NCI-H128 (cell line): ENCODE results near the gene DENND2D.

Experiments used
- DNase-seq: peaks from one replicate; lab custom pipeline; 2025; ENCODE audit not compliant: unreplicated experiment; lab: John Stamatoyannopoulos, UW

Gene DENND2D

GRCh38 chr1:111183308-111184069, 17.0 kb downstream of the DENND2D start:
- no peak for DNase-seq

GRCh38 chr1:111182052-111182451, 18.4 kb downstream of the DENND2D start:
- no peak for DNase-seq

- DNase-seq, result no peak
Observed at GRCh38 chr1:111179968-111180533, 20.4 kb downstream of the DENND2D start.

- DNase-seq, result no peak
Observed at GRCh38 chr1:111176678-111177077, 23.8 kb downstream of the DENND2D start.

GRCh38 chr1:111175349-111175748, 25.1 kb downstream of the DENND2D start:
- DNase-seq, result no peak

- no peak for DNase-seq
Observed at GRCh38 chr1:111174070-111174469, 26.4 kb downstream of the DENND2D start.

GRCh38 chr1:111172463-111172862, 28.0 kb downstream of the DENND2D start:
- DNase-seq, result no peak

GRCh38 chr1:111164151-111164550, 36.3 kb downstream of the DENND2D start:
- DNase-seq, result no peak

- no peak for DNase-seq
Observed at GRCh38 chr1:111163363-111163762, 37.1 kb downstream of the DENND2D start.

GRCh38 chr1:111162488-111162880, 38.0 kb downstream of the DENND2D start:
- DNase-seq, result no peak

- no peak for DNase-seq
Observed at GRCh38 chr1:111161843-111162487, 38.5 kb downstream of the DENND2D start.

GRCh38 chr1:111157431-111157830, 43.0 kb downstream of the DENND2D start:
- DNase-seq, result no peak

GRCh38 chr1:111154021-111154999, 46.1 kb downstream of the DENND2D start:
- no peak for DNase-seq

- no peak for DNase-seq
Observed at GRCh38 chr1:111151838-111152237, 48.6 kb downstream of the DENND2D start.

- no peak for DNase-seq
Observed at GRCh38 chr1:111148376-111148881, 52.0 kb downstream of the DENND2D start.

- no peak for DNase-seq
Observed at GRCh38 chr1:111147948-111148347, 52.5 kb downstream of the DENND2D start.

- DNase-seq, result no peak
Observed at GRCh38 chr1:111145963-111146768, 54.3 kb downstream of the DENND2D start.

GRCh38 chr1:111145542-111145941, 54.9 kb downstream of the DENND2D start:
- DNase-seq, result no peak

GRCh38 chr1:111142356-111142975, 58.0 kb downstream of the DENND2D start:
- no peak for DNase-seq
